HL-60 (cell line): ENCODE data around the gene SLC19A3.
"Not testable (repeated sequence)": the region's sequence is repeated elsewhere in the genome, so short reads cannot be mapped to it uniquely, and the experiment has no call there.

Experiments used
- DNase-seq, 2 experiments: peaks; one replicate each; pipeline ENCODE4 v3.0.0-alpha.2; 2010 to 2020; ENCODE audit warnings: low read depth in 1 of 2, low spot score in 1 of 2
- H3K27ac ChIP-seq: fragments of 250-450 bp; sonication (Bioruptor Pico); replicated peaks from 2 replicates; pipeline ENCODE4 v1.5.1; 2020; ENCODE audit warnings: mild to moderate bottlenecking, moderate library complexity
- H3K27me3 ChIP-seq: fragments of 250-450 bp; sonication (Bioruptor Pico); 2 replicates; pipeline ENCODE4 v1.5.1; 2021; ENCODE audit warnings: mild to moderate bottlenecking, moderate library complexity; ENCODE audit not compliant: insufficient read depth, poor library complexity, severe bottlenecking
- H3K4me3 ChIP-seq: replicated peaks from 2 replicates; pipeline ENCODE4 v1.5.1; 2011; ENCODE audit warnings: mild to moderate bottlenecking, control low read depth, low read length; ENCODE audit not compliant: insufficient read depth
- CTCF ChIP-seq: IDR thresholded peaks from one replicate; pipeline ENCODE4 v1.5.1; 2011; ENCODE audit warnings: low read length, control low read depth, inconsistent platforms; ENCODE audit not compliant: insufficient read depth
- GABPA ChIP-seq: IDR thresholded peaks from 2 replicates; pipeline ENCODE4 v1.6.1; 2012; ENCODE audit warnings: low read depth
- POLR2AphosphoS5 ChIP-seq: IDR thresholded peaks from 2 replicates; pipeline ENCODE4 v1.6.1; 2012; ENCODE audit warnings: low read depth
- REST ChIP-seq: IDR thresholded peaks from 2 replicates; pipeline ENCODE4 v1.6.1; 2012; ENCODE audit warnings: low read depth; ENCODE audit not compliant: insufficient replicate concordance
- SPI1 ChIP-seq: IDR thresholded peaks from 2 replicates; pipeline ENCODE4 v1.6.1; 2012; ENCODE audit warnings: low read depth, mild to moderate bottlenecking, borderline replicate concordance

SLC19A3 gene

GRCh38 chr2:227761740-227762476, 44.1 kb upstream of the SLC19A3 start:
- H3K27ac ChIP-seq: no peak overlapping the region
- H3K27me3 ChIP-seq: no peaks in the 10 kb centered on the region
- no peak for TF ChIP-seq SPI1
- TF ChIP-seq REST: no peak
- no peak for TF ChIP-seq CTCF
- no peak for TF ChIP-seq POLR2AphosphoS5
- no peak for TF ChIP-seq GABPA
- no peak overlapping the region for H3K4me3 ChIP-seq
- DNase-seq: no peak

- no peak overlapping the region for H3K4me3 ChIP-seq
- no peak overlapping the region for H3K27ac ChIP-seq
- DNase-seq: no peak
- H3K27me3 ChIP-seq: no peaks in the 10 kb centered on the region
- TF ChIP-seq POLR2AphosphoS5: no peak
- TF ChIP-seq GABPA: no peak
- TF ChIP-seq CTCF: no peak
- TF ChIP-seq REST: no peak
- TF ChIP-seq SPI1: no peak
Observed at GRCh38 chr2:227759411-227760118, 41.7 kb upstream of the SLC19A3 start.

- DNase-seq, H3K4me3 ChIP-seq: not testable (repeated sequence)
Observed at GRCh38 chr2:227756261-227756660, 38.4 kb upstream of the SLC19A3 start.

GRCh38 chr2:227748079-227748478, 30.3 kb upstream of the SLC19A3 start:
- TF ChIP-seq CTCF: no peak
- no peak for TF ChIP-seq POLR2AphosphoS5
- TF ChIP-seq GABPA: no peak
- TF ChIP-seq SPI1: no peak
- no peak for TF ChIP-seq REST
- Histone ChIP-seq H3K4me3 (no peak overlapping the region), H3K27me3 (no peaks in the 10 kb centered on the region), H3K27ac (no peak overlapping the region)
- DNase-seq: no peak

More at GRCh38 chr2:227756261-227756660, 38.4 kb upstream of the SLC19A3 start:
- not testable (repeated sequence) for H3K27me3 ChIP-seq, H3K27ac ChIP-seq
